Cardiac muscle cell (in vitro differentiated cells and primary cell): Measurements from ENCODE around the gene TLR1. TPM values are rescaled to one million over a fixed set of nuclear protein-coding genes. Genes with fewer than 3 reads are reported as not detected.

Source experiments
- DNase-seq, 2 donors: peaks; one replicate each; pipeline versions ENCODE4 v3.0.0 to v3.0.0-alpha.2; 2010 to 2017; ENCODE audit warnings: low read depth in 1 of 2, low spot score in 1 of 2
- H3K27ac ChIP-seq: fragments of 200-600 bp; sonication (generic); 2 replicates; pipeline ENCODE4 v1.5.1; 2016
- H3K27me3 ChIP-seq: fragments of 200-600 bp; sonication (generic); 2 replicates; pipeline ENCODE4 v1.6.0; 2016; ENCODE audit warnings: control low read depth
- H3K36me3 ChIP-seq: fragments of 200-600 bp; sonication (generic); 2 replicates; pipeline ENCODE4 v1.5.1; 2016; ENCODE audit warnings: control low read depth
- H3K4me1 ChIP-seq: fragments of 200-600 bp; sonication (generic); 2 replicates; pipeline ENCODE4 v1.8.1; 2017; ENCODE audit warnings: low read depth, mild to moderate bottlenecking, mixed run types
- H3K4me3 ChIP-seq: fragments of 200-600 bp; sonication (generic); 2 replicates; pipeline ENCODE4 v1.5.1; 2016; ENCODE audit warnings: mild to moderate bottlenecking
- H3K9me3 ChIP-seq: fragments of 200-600 bp; sonication (generic); 2 replicates; pipeline ENCODE4 v1.5.1; 2017; ENCODE audit warnings: low read depth, mild to moderate bottlenecking, control low read depth
- polyA plus RNA-seq: library from polyadenylated mRNA; unstranded; fragments of >200 nt; fragmentation: Nextera tagmentation; extraction: Ambion mirVana; gene quantifications from 2 replicates; pipeline ENCODE4 v1.2.1, GENCODE V29; 2016
- total RNA-seq: library from RNA; depleted of rRNA; stranded (reverse); fragments of >200 nt; gene quantifications from 2 replicates; pipeline ENCODE4 v1.2.3, GENCODE V29; 2016
- TF ChIP-seq, protein P1 (sequence below): IDR thresholded peaks from 2 replicates; pipeline ENCODE4 v1.5.1; 2012; ENCODE audit warnings: low read depth, mild to moderate bottlenecking, low read length

Gene TLR1, protein sequence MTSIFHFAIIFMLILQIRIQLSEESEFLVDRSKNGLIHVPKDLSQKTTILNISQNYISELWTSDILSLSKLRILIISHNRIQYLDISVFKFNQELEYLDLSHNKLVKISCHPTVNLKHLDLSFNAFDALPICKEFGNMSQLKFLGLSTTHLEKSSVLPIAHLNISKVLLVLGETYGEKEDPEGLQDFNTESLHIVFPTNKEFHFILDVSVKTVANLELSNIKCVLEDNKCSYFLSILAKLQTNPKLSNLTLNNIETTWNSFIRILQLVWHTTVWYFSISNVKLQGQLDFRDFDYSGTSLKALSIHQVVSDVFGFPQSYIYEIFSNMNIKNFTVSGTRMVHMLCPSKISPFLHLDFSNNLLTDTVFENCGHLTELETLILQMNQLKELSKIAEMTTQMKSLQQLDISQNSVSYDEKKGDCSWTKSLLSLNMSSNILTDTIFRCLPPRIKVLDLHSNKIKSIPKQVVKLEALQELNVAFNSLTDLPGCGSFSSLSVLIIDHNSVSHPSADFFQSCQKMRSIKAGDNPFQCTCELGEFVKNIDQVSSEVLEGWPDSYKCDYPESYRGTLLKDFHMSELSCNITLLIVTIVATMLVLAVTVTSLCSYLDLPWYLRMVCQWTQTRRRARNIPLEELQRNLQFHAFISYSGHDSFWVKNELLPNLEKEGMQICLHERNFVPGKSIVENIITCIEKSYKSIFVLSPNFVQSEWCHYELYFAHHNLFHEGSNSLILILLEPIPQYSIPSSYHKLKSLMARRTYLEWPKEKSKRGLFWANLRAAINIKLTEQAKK
- total RNA-seq (0.07 and 0.30 TPM in 2 replicates), polyA plus RNA-seq (1.2 TPM in 1 of 2 replicates, not detected in the other)

DNA sequence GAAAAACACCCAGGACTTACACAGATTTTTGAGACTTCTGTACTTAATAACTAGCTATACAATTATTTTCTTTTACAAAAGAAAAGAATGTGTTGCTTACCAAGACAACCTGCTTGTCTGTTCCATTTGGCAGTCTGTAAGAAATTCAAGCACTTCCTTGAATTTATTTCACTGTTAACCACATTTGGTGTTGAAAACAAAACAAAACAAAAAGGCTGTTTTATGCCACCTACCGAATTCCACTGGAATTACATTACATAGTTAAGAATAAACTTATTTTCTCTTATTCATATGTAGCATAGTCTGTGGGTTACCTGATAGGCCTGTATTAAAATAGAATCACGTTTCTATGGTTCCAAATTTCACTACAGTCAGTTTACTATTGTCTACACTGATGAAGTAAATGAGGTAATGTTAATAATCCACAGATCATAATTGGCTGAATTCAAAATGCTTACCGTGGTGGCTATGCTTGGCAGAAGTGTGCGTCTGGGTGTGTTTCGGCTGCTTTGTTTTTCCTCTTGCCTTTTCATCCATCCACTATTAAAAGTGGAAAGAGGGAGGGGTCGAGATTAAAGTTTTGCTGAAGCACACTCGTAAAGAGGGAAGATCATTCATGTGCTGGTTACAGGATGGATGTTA is at the start of gene TLR1:
Gene TLR1, minus strand, starts transcription at position 138 of the 642 bp plus-strand sequence. CDS start 5,960 bp downstream, outside the sequence.
- TF ChIP-seq, protein P1, sequence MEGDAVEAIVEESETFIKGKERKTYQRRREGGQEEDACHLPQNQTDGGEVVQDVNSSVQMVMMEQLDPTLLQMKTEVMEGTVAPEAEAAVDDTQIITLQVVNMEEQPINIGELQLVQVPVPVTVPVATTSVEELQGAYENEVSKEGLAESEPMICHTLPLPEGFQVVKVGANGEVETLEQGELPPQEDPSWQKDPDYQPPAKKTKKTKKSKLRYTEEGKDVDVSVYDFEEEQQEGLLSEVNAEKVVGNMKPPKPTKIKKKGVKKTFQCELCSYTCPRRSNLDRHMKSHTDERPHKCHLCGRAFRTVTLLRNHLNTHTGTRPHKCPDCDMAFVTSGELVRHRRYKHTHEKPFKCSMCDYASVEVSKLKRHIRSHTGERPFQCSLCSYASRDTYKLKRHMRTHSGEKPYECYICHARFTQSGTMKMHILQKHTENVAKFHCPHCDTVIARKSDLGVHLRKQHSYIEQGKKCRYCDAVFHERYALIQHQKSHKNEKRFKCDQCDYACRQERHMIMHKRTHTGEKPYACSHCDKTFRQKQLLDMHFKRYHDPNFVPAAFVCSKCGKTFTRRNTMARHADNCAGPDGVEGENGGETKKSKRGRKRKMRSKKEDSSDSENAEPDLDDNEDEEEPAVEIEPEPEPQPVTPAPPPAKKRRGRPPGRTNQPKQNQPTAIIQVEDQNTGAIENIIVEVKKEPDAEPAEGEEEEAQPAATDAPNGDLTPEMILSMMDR, result peak; percentile 50
- no peaks in the 10 kb centered on the region for H3K36me3 ChIP-seq
- no peaks in the 10 kb centered on the region for H3K4me1 ChIP-seq
- DNase-seq, result peak; percentile 8 to 81
- no peak within 1 kb of the TSS for H3K4me3 ChIP-seq
- no peak within 1 kb of the TSS for H3K27ac ChIP-seq
- H3K9me3 ChIP-seq, result no peaks in the 10 kb centered on the region
- no peaks in the 10 kb centered on the region for H3K27me3 ChIP-seq

DNA sequence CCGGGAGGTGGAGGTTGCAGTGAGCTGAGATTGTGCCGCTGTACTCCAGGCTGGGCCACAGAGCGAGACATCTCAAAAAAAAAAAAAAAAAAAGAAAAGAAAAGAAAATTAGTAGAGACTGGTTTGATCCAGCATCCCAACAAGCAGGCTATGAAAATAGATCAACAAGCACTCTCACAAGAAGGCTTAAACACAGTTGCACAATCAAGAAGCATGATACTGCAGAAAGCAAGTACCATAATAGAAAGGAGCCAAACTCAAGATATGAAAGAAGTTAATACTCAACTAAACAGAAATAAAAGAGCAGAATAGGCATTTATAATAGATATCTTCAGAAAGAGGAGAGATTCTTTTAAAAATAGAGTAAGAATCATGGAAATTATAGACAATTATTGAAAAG is 41.4 kb upstream of the TLR1 start:
- no peaks in the 10 kb centered on the region for H3K4me1 ChIP-seq
- TF ChIP-seq, protein P1, result no peak
- H3K4me3 ChIP-seq, result no peak overlapping the region
- H3K9me3 ChIP-seq, result no peaks in the 10 kb centered on the region
- no peaks in the 10 kb centered on the region for H3K27me3 ChIP-seq
- DNase-seq, result no peak
- H3K36me3 ChIP-seq, result no peaks in the 10 kb centered on the region
- H3K27ac ChIP-seq, result no peak overlapping the region

DNA sequence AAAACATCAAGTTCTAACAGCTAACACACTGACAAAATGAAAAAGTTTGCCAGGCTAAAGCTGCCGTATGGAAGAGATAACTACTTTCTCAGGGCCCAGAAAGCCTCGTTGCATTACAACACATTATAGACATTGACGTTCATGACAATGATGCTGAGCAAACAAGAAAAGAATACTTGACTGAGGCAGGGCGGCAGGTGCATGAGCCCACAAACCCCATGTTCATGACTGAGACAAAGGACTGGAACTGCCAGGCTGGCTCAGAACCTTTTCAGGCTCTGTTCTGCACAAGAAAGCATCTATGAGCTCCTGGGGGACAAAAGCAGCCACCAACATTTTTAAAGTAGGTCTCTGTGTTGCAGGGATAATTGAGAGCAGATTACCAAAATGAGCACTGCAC is 38.4 kb upstream of the TLR1 start:
- no peaks in the 10 kb centered on the region for H3K4me1 ChIP-seq
- H3K36me3 ChIP-seq, result no peaks in the 10 kb centered on the region
- DNase-seq, result no peak
- H3K4me3 ChIP-seq, result no peak overlapping the region
- TF ChIP-seq, protein P1, result no peak
- no peaks in the 10 kb centered on the region for H3K27me3 ChIP-seq
- no peaks in the 10 kb centered on the region for H3K9me3 ChIP-seq
- H3K27ac ChIP-seq, result no peak overlapping the region

DNA sequence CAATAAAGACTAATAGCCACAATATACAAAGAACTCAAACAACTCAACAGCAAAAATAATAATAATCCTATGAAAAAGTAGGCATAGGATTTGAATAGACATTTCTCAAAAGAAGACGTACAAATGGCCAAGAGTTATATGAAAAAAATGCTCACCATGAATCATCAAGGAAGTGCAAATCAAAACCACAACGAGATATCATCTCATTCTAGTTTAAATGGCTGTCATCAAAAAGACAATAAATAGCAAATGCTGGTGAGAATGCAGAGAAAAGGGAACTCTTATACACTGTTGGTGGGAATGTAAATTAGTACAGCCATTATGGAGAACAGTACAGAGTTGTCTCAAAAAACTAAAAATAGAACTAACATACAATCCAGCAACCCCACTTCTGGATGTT is 33.3 kb upstream of the TLR1 start:
- no peaks in the 10 kb centered on the region for H3K9me3 ChIP-seq
- no peak overlapping the region for H3K4me3 ChIP-seq
- H3K4me1 ChIP-seq, result no peaks in the 10 kb centered on the region
- TF ChIP-seq, protein P1, result no peak
- no peaks in the 10 kb centered on the region for H3K36me3 ChIP-seq
- no peaks in the 10 kb centered on the region for H3K27me3 ChIP-seq
- DNase-seq, result peak in 1 of 2 donors; percentile 58
- H3K27ac ChIP-seq, result no peak overlapping the region

DNA sequence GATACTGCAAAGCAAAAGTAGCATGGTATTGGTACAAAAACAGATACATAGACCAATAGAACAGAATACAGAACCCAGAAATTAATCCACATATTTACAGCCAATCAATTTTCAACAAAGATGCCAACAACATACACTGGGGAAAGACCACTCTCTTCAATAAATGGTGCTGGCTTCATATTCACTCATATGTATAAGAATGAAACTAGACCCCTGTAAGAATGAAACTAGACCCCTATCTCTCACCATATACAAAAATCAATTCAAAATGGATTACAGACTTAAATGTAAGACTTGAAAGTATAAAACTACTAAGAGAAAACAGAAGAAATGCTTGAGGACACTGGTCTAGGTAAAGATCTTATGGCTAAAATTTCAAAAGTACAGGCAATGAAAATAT is 32.7 kb upstream of the TLR1 start:
- Histone ChIP-seq H3K36me3 (no peaks in the 10 kb centered on the region), H3K4me1 (no peaks in the 10 kb centered on the region), H3K9me3 (no peaks in the 10 kb centered on the region), H3K27ac (no peak overlapping the region), H3K27me3 (no peaks in the 10 kb centered on the region), H3K4me3 (no peak overlapping the region)
- no peak for DNase-seq
- TF ChIP-seq, protein P1, result no peak
